Esophagus squamous epithelium (tissue), 5 donors: ENCODE results near the gene MAP4K1. TPM values are rescaled to one million over a fixed set of nuclear protein-coding genes. Genes with fewer than 3 reads are reported as not detected.

Experiments
- DNase-seq: peaks from one replicate; lab custom pipeline; 2025; lab: John Stamatoyannopoulos, UW
- H3K27ac ChIP-seq, 4 donors: fragments of 200-600 bp; sonication (generic); one replicate each; pipeline ENCODE4 v1.5.1; 2016 to 2019; ENCODE audit warnings: mild to moderate bottlenecking in 1 of 4
- H3K27me3 ChIP-seq, 4 donors: fragments of 200-600 bp; sonication (generic); 1 replicate in 3 of 4; 2 replicates in 1 of 4; pipeline versions ENCODE4 v1.5.1 to v1.6.0; 2017 to 2021; ENCODE audit warnings: antibody characterized with exemption in 1 of 4
- H3K36me3 ChIP-seq, 3 donors: fragments of 200-600 bp; sonication (generic); one replicate each; pipeline ENCODE4 v1.5.1; 2016 to 2019
- H3K4me1 ChIP-seq, 3 donors: fragments of 200-600 bp; sonication (generic); one replicate each; pipeline ENCODE4 v1.5.1; 2017 to 2019
- H3K4me3 ChIP-seq, 4 donors: fragments of 200-600 bp; sonication (generic); 1 replicate in 3 of 4; 2 replicates in 1 of 4; pipeline ENCODE4 v1.5.1; 2016 to 2019; ENCODE audit warnings: mild to moderate bottlenecking in 2 of 4, moderate library complexity in 1 of 4
- H3K9me3 ChIP-seq, 3 donors: fragments of 200-600 bp; sonication (generic); one replicate each; pipeline ENCODE4 v1.5.1; 2016 to 2019
- CTCF ChIP-seq, 6 experiments: fragments of 450-650 bp in 4 of 6; fragments of 200-600 bp in 2 of 6; sonication (generic) in 2 of 6; IDR thresholded peaks; one replicate each; pipeline ENCODE4 v1.5.1; 2016 to 2019; ENCODE audit warnings: antibody characterized with exemption in 6 of 6, mild to moderate bottlenecking in 4 of 6, moderate library complexity in 4 of 6
- POLR2A ChIP-seq, 4 donors: fragments of 450-650 bp; IDR thresholded peaks; one replicate each; pipeline ENCODE4 v1.6.1; 2017; ENCODE audit warnings: antibody characterized with exemption in 4 of 4, mild to moderate bottlenecking in 4 of 4, moderate library complexity in 3 of 4
- WGBS, 2 donors: methylation state at CpG; one replicate each; pipeline ENCODE4 v1.1.5; 2018; 5-methylcytosine and 5-hydroxymethylcytosine counted together
- intact Hi-C: fragments of 100-400 bp; cut with DNase I; formaldehyde crosslinking; loops from one replicate; pipeline ENCODE4 v1.15.0; 2022
- total RNA-seq, 4 donors: library from RNA; depleted of rRNA; stranded (reverse); fragments of >200 nt; gene quantifications; one replicate each; pipeline ENCODE4 v1.1.0, GENCODE V29; 2016
- donor health status: DM: yes; HTN: yes; CAD: no.

The MAP4K1 gene
- total RNA-seq, 4 donors from 2014 or later, result 1.5 to 4.2 (median 2.7) TPM

- Histone ChIP-seq H3K4me3 (peak overlapping the region in 3 of 4 donors; percentile 12 to 52 (median 29)), H3K9me3 (no peaks in the 10 kb centered on the region), H3K27me3 (peaks cover 0 to 21% (median 0%) of the 10 kb centered on the region in 4 donors), H3K36me3 (no peaks in the 10 kb centered on the region), H3K27ac (peak overlapping the region in 2 of 4 donors; percentile 15 to 31), H3K4me1 (peaks cover 5 to 14% (median 5%) of the 10 kb centered on the region in 3 donors)
- TF ChIP-seq POLR2A (IDR thresholded peaks at IDR 0.05) (no peak), CTCF (IDR thresholded peaks at IDR 0.05) (no peak)
- 21 to 26% methylated on average over 11 to 20 of the region's 55 CpGs for WGBS, 2 donors
- DNase-seq, result no peak
- intact Hi-C loops, result no loop called here
Measured at GRCh38 chr19:38596057-38596981, 21.4 kb downstream of the MAP4K1 start.

GRCh38 chr19:38592940-38593339 lies 24.8 kb downstream of the MAP4K1 start:
- 75 to 76% methylated on average over 5 to 6 of the region's 6 CpGs for WGBS, 2 donors
- intact Hi-C loops, result no loop called here
- peaks cover 0 to 25% (median 0%) of the 10 kb centered on the region in 4 donors for H3K27me3 ChIP-seq
- H3K4me3 ChIP-seq, result no peak overlapping the region
- no peaks in the 10 kb centered on the region for H3K9me3 ChIP-seq
- H3K4me1 ChIP-seq, result peaks cover 5 to 14% (median 5%) of the 10 kb centered on the region in 3 donors
- peaks cover 0 to under 1% (median 0%) of the 10 kb centered on the region in 3 donors for H3K36me3 ChIP-seq
- TF ChIP-seq POLR2A (IDR thresholded peaks at IDR 0.05) (no peak), CTCF (IDR thresholded peaks at IDR 0.05) (no peak)
- no peak for DNase-seq
- no peak overlapping the region for H3K27ac ChIP-seq

- H3K27ac ChIP-seq, result no peak overlapping the region
- no peaks in the 10 kb centered on the region for H3K9me3 ChIP-seq
- 45 to 86% methylated on average over 2 of the region's 2 CpGs for WGBS, 2 donors
- DNase-seq, result no peak
- H3K27me3 ChIP-seq, result peaks cover 0 to 11% (median 0%) of the 10 kb centered on the region in 4 donors
- intact Hi-C loops, result no loop called here
- no peak for TF ChIP-seq POLR2A (IDR thresholded peaks at IDR 0.05)
- TF ChIP-seq CTCF (IDR thresholded peaks at IDR 0.05), result no peak
- H3K4me1 ChIP-seq, result no peaks in the 10 kb centered on the region
- H3K4me3 ChIP-seq, result no peak overlapping the region
- H3K36me3 ChIP-seq, result peaks cover 0 to 22% (median 0%) of the 10 kb centered on the region in 3 donors
Measured at GRCh38 chr19:38588041-38588440, 29.7 kb downstream of the MAP4K1 start.

GRCh38 chr19:38587562-38587961 lies 30.2 kb downstream of the MAP4K1 start:
- Histone ChIP-seq H3K27ac (no peak overlapping the region), H3K4me3 (no peak overlapping the region), H3K9me3 (no peaks in the 10 kb centered on the region), H3K4me1 (no peaks in the 10 kb centered on the region), H3K36me3 (peaks cover 0 to 26% (median 0%) of the 10 kb centered on the region in 3 donors), H3K27me3 (peaks cover 0 to 9% (median 0%) of the 10 kb centered on the region in 4 donors)
- no peak for TF ChIP-seq CTCF (IDR thresholded peaks at IDR 0.05)
- TF ChIP-seq POLR2A (IDR thresholded peaks at IDR 0.05), result no peak
- DNase-seq, result no peak
- 94 to 100% methylated on average over 2 of the region's 2 CpGs for WGBS, 2 donors
- intact Hi-C loops, result no loop called here

GRCh38 chr19:38583985-38584305 lies 33.8 kb downstream of the MAP4K1 start:
- no peak for TF ChIP-seq POLR2A (IDR thresholded peaks at IDR 0.05)
- TF ChIP-seq CTCF (IDR thresholded peaks at IDR 0.05), result no peak
- Histone ChIP-seq H3K36me3 (peaks cover 0 to 35% (median 0%) of the 10 kb centered on the region in 3 donors), H3K4me1 (peaks cover 0 to 16% (median 0%) of the 10 kb centered on the region in 3 donors), H3K9me3 (no peaks in the 10 kb centered on the region), H3K27me3 (no peaks in the 10 kb centered on the region), H3K27ac (no peak overlapping the region), H3K4me3 (no peak overlapping the region)
- WGBS, 2 donors, result 79 to 82% methylated on average over 3 to 4 of the region's 4 CpGs
- no peak for DNase-seq
- intact Hi-C loops, result no loop called here
